Stimulated activated CD4-positive, alpha-beta T cell treated with anti-CD3 and anti-CD28 coated beads, Interleukin-1b, Interleukin-23, amount 100 ng/mL, for 24 hours (primary cell): ENCODE data around the gene LIG1.

Source experiments
- DNase-seq, 4 experiments: peaks; one replicate each; pipeline ENCODE4 v3.0.0-alpha.2; 2020; ENCODE audit warnings: low read depth in 4 of 4, low spot score in 1 of 4

The LIG1 gene

GRCh38 chr19:48182434-48182833 is 12.3 kb upstream of the LIG1 start:
- no peak for DNase-seq

- no peak for DNase-seq
Measured at GRCh38 chr19:48181505-48181904, 11.4 kb upstream of the LIG1 start.

GRCh38 chr19:48176226-48176625 is 6.1 kb upstream of the LIG1 start:
- DNase-seq, result no peak

- no peak for DNase-seq
Measured at GRCh38 chr19:48175578-48175977, 5.4 kb upstream of the LIG1 start.

GRCh38 chr19:48174445-48175030 is 4.4 kb upstream of the LIG1 start:
- DNase-seq, result no peak

GRCh38 chr19:48171710-48172109 is 1.6 kb upstream of the LIG1 start:
- no peak for DNase-seq

GRCh38 chr19:48170817-48171347 is 738 bp upstream of the LIG1 start:
- DNase-seq, result no peak

GRCh38 chr19:48169578-48169938 is 586 bp downstream of the LIG1 start:
- DNase-seq, result peak; percentile 81 to 97 (median 90)

GRCh38 chr19:48168689-48169088 is 1.5 kb downstream of the LIG1 start:
- DNase-seq, result no peak

- no peak for DNase-seq
Measured at GRCh38 chr19:48158210-48158790, 11.8 kb downstream of the LIG1 start.

GRCh38 chr19:48154003-48154402 is 16.1 kb downstream of the LIG1 start:
- DNase-seq, result no peak

- peak; percentile 30 to 53 (median 40) for DNase-seq
Measured at GRCh38 chr19:48152551-48152950, 17.6 kb downstream of the LIG1 start.

- DNase-seq, result no peak
Measured at GRCh38 chr19:48149430-48149829, 20.7 kb downstream of the LIG1 start.

GRCh38 chr19:48148576-48148975 is 21.6 kb downstream of the LIG1 start:
- no peak for DNase-seq

- no peak for DNase-seq
Measured at GRCh38 chr19:48147597-48148175, 22.5 kb downstream of the LIG1 start.

- DNase-seq, result no peak
Measured at GRCh38 chr19:48139053-48139452, 31.1 kb downstream of the LIG1 start.

- DNase-seq, result no peak
Measured at GRCh38 chr19:48137411-48137810, 32.7 kb downstream of the LIG1 start.

GRCh38 chr19:48136547-48136946 is 33.6 kb downstream of the LIG1 start:
- DNase-seq, result no peak

GRCh38 chr19:48135411-48135810 is 34.7 kb downstream of the LIG1 start:
- no peak for DNase-seq

GRCh38 chr19:48133094-48133493 is 37.0 kb downstream of the LIG1 start:
- DNase-seq, result no peak

GRCh38 chr19:48127561-48127960 is 42.6 kb downstream of the LIG1 start:
- no peak for DNase-seq

GRCh38 chr19:48123907-48124651 is 46.1 kb downstream of the LIG1 start:
- peak in 1 of 4 experiments; percentile 40 for DNase-seq
